Astrocyte of the cerebellum (primary cell): Measurements from ENCODE around the gene ARMS2.

Experiments
- DNase-seq: peaks from one replicate; pipeline ENCODE4 v3.0.0-alpha.2; 2011; ENCODE audit warnings: low read depth
- H3K4me3 ChIP-seq: 2 replicates; pipeline ENCODE4 v1.5.1; 2011; ENCODE audit warnings: mild to moderate bottlenecking, low read depth, low read length, moderate library complexity
- CTCF ChIP-seq: IDR thresholded peaks from 2 replicates; pipeline ENCODE4 v1.5.1; 2012; ENCODE audit warnings: low read length, low read depth, moderate library complexity, mild to moderate bottlenecking; ENCODE audit errors: missing control alignments
- in situ Hi-C: cut with HindIII; loops from 2 replicates; pipeline ENCODE4 v1.10.0; 2017; ENCODE audit warnings: low sequenced_read_pairs

ARMS2 gene

GRCh38 chr10:122454603-122455080 is at the start of gene ARMS2:
TSS of gene ARMS2 (plus strand) at chr10:122454653. CDS start at chr10:122454728, 75 bp downstream.
- DNase-seq, result no peak
- in situ Hi-C loops, result no loop called here
- TF ChIP-seq CTCF, result no peak
- no peak within 1 kb of the TSS for H3K4me3 ChIP-seq

GRCh38 chr10:122407375-122408125 is 46.9 kb upstream of the ARMS2 start:
- no peak for DNase-seq
- in situ Hi-C loops, result no loop called here
- H3K4me3 ChIP-seq, result no peak overlapping the region
- no peak for TF ChIP-seq CTCF

- no peak overlapping the region for H3K4me3 ChIP-seq
- DNase-seq, result no peak
- no peak for TF ChIP-seq CTCF
- in situ Hi-C loops, result no loop called here
These were observed 41.1 kb upstream of the ARMS2 start for GRCh38 chr10:122413327-122413726.

GRCh38 chr10:122417667-122418066 is 36.8 kb upstream of the ARMS2 start:
- no peak for DNase-seq
- TF ChIP-seq CTCF, result no peak
- H3K4me3 ChIP-seq, result no peak overlapping the region
- in situ Hi-C loops, result no loop called here

GRCh38 chr10:122419016-122419415 is 35.4 kb upstream of the ARMS2 start:
- no peak overlapping the region for H3K4me3 ChIP-seq
- no peak for TF ChIP-seq CTCF
- in situ Hi-C loops, result no loop called here
- DNase-seq, result no peak

GRCh38 chr10:122419876-122420623 is 34.4 kb upstream of the ARMS2 start:
- in situ Hi-C loops, result no loop called here
- DNase-seq, result peak; percentile 57

More at GRCh38 chr10:122419876-122420623, 34.4 kb upstream of the ARMS2 start:
- no peak overlapping the region for H3K4me3 ChIP-seq
- no peak for TF ChIP-seq CTCF
